ENCODE data around the gene STK33. TPM values are rescaled to one million over a fixed set of nuclear protein-coding genes. Genes with fewer than 3 reads are reported as not detected.

The STK33 gene
- total and polyA plus RNA-seq, 2 donors (not counting 1 experiment from before 2014, with no cell fraction given) = 1.7 to 3.3 TPM

- DNase-seq (ENCODE audit: low read depth in 2 of 2) = no peak
- no peaks in the 10 kb centered on the region for H4K20me1 ChIP-seq (ENCODE audit: control insufficient read depth, extremely low read depth, insufficient read depth, low read length)
- H3K4me2 ChIP-seq (ENCODE audit: extremely low read depth, insufficient read depth, low read length) = no peak overlapping the region
- no peak overlapping the region for H3K9ac ChIP-seq (ENCODE audit: insufficient read depth, low read length)
- H3K36me3 ChIP-seq (ENCODE audit: control insufficient read depth, insufficient read depth, low read length) = no peaks in the 10 kb centered on the region
- H3K4me3 ChIP-seq (replicated peaks in 1 of 4; ENCODE audit: control extremely low read depth in 1 of 4, insufficient read depth in 1 of 4, low read depth in 3 of 4, low read length in 4 of 4) = no peak overlapping the region
- H3K27ac ChIP-seq (ENCODE audit: insufficient read depth, low read length) = no peak overlapping the region
- no peak for TF ChIP-seq CTCF (conservative IDR thresholded peaks at IDR 0.05 in 1 of 2, IDR thresholded peaks at IDR 0.05 in 1 of 2; ENCODE audit: low read depth in 1 of 2, low read length in 2 of 2)
- no peak for TF ChIP-seq EZH2 (IDR thresholded peaks at IDR 0.05; ENCODE audit: low read length, missing control alignments)
- no peaks in the 10 kb centered on the region for H3K9me3 ChIP-seq (ENCODE audit: control insufficient read depth, insufficient read depth, low read depth, low read length)
- no peaks in the 10 kb centered on the region for H3K27me3 ChIP-seq (ENCODE audit: control insufficient read depth, insufficient read depth, low read length)
- no peaks in the 10 kb centered on the region for H3K4me1 ChIP-seq (ENCODE audit: control insufficient read depth, extremely low read depth, insufficient read depth, low read length)
- no peak overlapping the region for H2AFZ ChIP-seq (ENCODE audit: low read length)
- no peaks in the 10 kb centered on the region for H3K79me2 ChIP-seq (ENCODE audit: control insufficient read depth, insufficient read depth, low read length)
Observed at GRCh38 chr11:8527939-8528338, 66.1 kb downstream of the STK33 start.

- H3K27ac ChIP-seq (ENCODE audit: insufficient read depth, low read length) = no peak overlapping the region
- H2AFZ ChIP-seq (ENCODE audit: low read length) = no peak overlapping the region
- H3K36me3 ChIP-seq (ENCODE audit: control insufficient read depth, insufficient read depth, low read length) = no peaks in the 10 kb centered on the region
- no peak overlapping the region for H3K9ac ChIP-seq (ENCODE audit: insufficient read depth, low read length)
- no peak for DNase-seq (ENCODE audit: low read depth in 2 of 2)
- H3K79me2 ChIP-seq (ENCODE audit: control insufficient read depth, insufficient read depth, low read length) = no peaks in the 10 kb centered on the region
- H3K4me3 ChIP-seq (replicated peaks in 1 of 4; ENCODE audit: control extremely low read depth in 1 of 4, insufficient read depth in 1 of 4, low read depth in 3 of 4, low read length in 4 of 4) = no peak overlapping the region
- no peaks in the 10 kb centered on the region for H4K20me1 ChIP-seq (ENCODE audit: control insufficient read depth, extremely low read depth, insufficient read depth, low read length)
- H3K4me2 ChIP-seq (ENCODE audit: extremely low read depth, insufficient read depth, low read length) = no peak overlapping the region
- H3K9me3 ChIP-seq (ENCODE audit: control insufficient read depth, insufficient read depth, low read depth, low read length) = no peaks in the 10 kb centered on the region
- no peaks in the 10 kb centered on the region for H3K4me1 ChIP-seq (ENCODE audit: control insufficient read depth, extremely low read depth, insufficient read depth, low read length)
- no peaks in the 10 kb centered on the region for H3K27me3 ChIP-seq (ENCODE audit: control insufficient read depth, insufficient read depth, low read length)
- TF ChIP-seq EZH2 (IDR thresholded peaks at IDR 0.05; ENCODE audit: low read length, missing control alignments) = no peak
- no peak for TF ChIP-seq CTCF (conservative IDR thresholded peaks at IDR 0.05 in 1 of 2, IDR thresholded peaks at IDR 0.05 in 1 of 2; ENCODE audit: low read depth in 1 of 2, low read length in 2 of 2)
Observed at GRCh38 chr11:8523396-8523795, 70.6 kb downstream of the STK33 start.

- H3K27me3 ChIP-seq (ENCODE audit: control insufficient read depth, insufficient read depth, low read length) = no peaks in the 10 kb centered on the region
Observed at GRCh38 chr11:8512547-8512946, 81.5 kb downstream of the STK33 start.

More at GRCh38 chr11:8512547-8512946, 81.5 kb downstream of the STK33 start:
- Histone ChIP-seq H3K9me3 (ENCODE audit: control insufficient read depth, insufficient read depth, low read depth, low read length) (no peaks in the 10 kb centered on the region), H3K4me1 (ENCODE audit: control insufficient read depth, extremely low read depth, insufficient read depth, low read length) (no peaks in the 10 kb centered on the region), H3K9ac (ENCODE audit: insufficient read depth, low read length) (no peak overlapping the region), H3K4me2 (ENCODE audit: extremely low read depth, insufficient read depth, low read length) (no peak overlapping the region), H4K20me1 (ENCODE audit: control insufficient read depth, extremely low read depth, insufficient read depth, low read length) (no peaks in the 10 kb centered on the region), H2AFZ (ENCODE audit: low read length) (no peak overlapping the region), H3K4me3 (replicated peaks in 1 of 4; ENCODE audit: control extremely low read depth in 1 of 4, insufficient read depth in 1 of 4, low read depth in 3 of 4, low read length in 4 of 4) (no peak overlapping the region), H3K27ac (ENCODE audit: insufficient read depth, low read length) (no peak overlapping the region), H3K36me3 (ENCODE audit: control insufficient read depth, insufficient read depth, low read length) (no peaks in the 10 kb centered on the region), H3K79me2 (ENCODE audit: control insufficient read depth, insufficient read depth, low read length) (no peaks in the 10 kb centered on the region)
- no peak for DNase-seq (ENCODE audit: low read depth in 2 of 2)
- TF ChIP-seq EZH2 (IDR thresholded peaks at IDR 0.05; ENCODE audit: low read length, missing control alignments) (no peak), CTCF (conservative IDR thresholded peaks at IDR 0.05 in 1 of 2, IDR thresholded peaks at IDR 0.05 in 1 of 2; ENCODE audit: low read depth in 1 of 2, low read length in 2 of 2) (no peak)
